GM18873 (cell line): ENCODE results near the gene ERBB4.
A peak's percentile ranks its signal among the peaks of the same experiment; 100 is the strongest.

Experiments
- ATAC-seq: cut with Tn5 transposase; IDR thresholded peaks from one replicate; pipeline ENCODE4 v1.9.1; 2021; ENCODE audit warnings: mild to moderate bottlenecking, moderate library complexity, moderate number of reproducible peaks; ENCODE audit not compliant: unreplicated experiment, low FRiP score

The ERBB4 gene

GRCh38 chr2:211867845-211868451 lies 670.7 kb downstream of the ERBB4 start:
- peak; percentile 68 for ATAC-seq

- ATAC-seq = no peak
Measured at GRCh38 chr2:211864328-211864727, 674.3 kb downstream of the ERBB4 start.

- no peak for ATAC-seq
Measured at GRCh38 chr2:211860224-211860623, 678.4 kb downstream of the ERBB4 start.

GRCh38 chr2:211854832-211855231 lies 683.8 kb downstream of the ERBB4 start:
- ATAC-seq = no peak

GRCh38 chr2:211846714-211847113 lies 691.9 kb downstream of the ERBB4 start:
- no peak for ATAC-seq

- ATAC-seq = no peak
Measured at GRCh38 chr2:211846036-211846400, 692.6 kb downstream of the ERBB4 start.

GRCh38 chr2:211845338-211846035 lies 693.1 kb downstream of the ERBB4 start:
- ATAC-seq = no peak

- no peak for ATAC-seq
Measured at GRCh38 chr2:211837706-211838105, 700.9 kb downstream of the ERBB4 start.

GRCh38 chr2:211837206-211837605 lies 701.4 kb downstream of the ERBB4 start:
- no peak for ATAC-seq

- ATAC-seq = no peak
Measured at GRCh38 chr2:211836409-211836808, 702.2 kb downstream of the ERBB4 start.

GRCh38 chr2:211835695-211836094 lies 702.9 kb downstream of the ERBB4 start:
- ATAC-seq = no peak

GRCh38 chr2:211833582-211834279 lies 704.9 kb downstream of the ERBB4 start:
- no peak for ATAC-seq

- ATAC-seq = no peak
Measured at GRCh38 chr2:211829725-211830124, 708.9 kb downstream of the ERBB4 start.

GRCh38 chr2:211823886-211824479 lies 714.6 kb downstream of the ERBB4 start:
- ATAC-seq = no peak

GRCh38 chr2:211822686-211823335 lies 715.8 kb downstream of the ERBB4 start:
- no peak for ATAC-seq

GRCh38 chr2:211816754-211817153 lies 721.8 kb downstream of the ERBB4 start:
- no peak for ATAC-seq

- no peak for ATAC-seq
Measured at GRCh38 chr2:211812587-211812986, 726.0 kb downstream of the ERBB4 start.

- no peak for ATAC-seq
Measured at GRCh38 chr2:211802666-211803065, 735.9 kb downstream of the ERBB4 start.

GRCh38 chr2:211800001-211800400 lies 738.6 kb downstream of the ERBB4 start:
- ATAC-seq = no peak

- no peak for ATAC-seq
Measured at GRCh38 chr2:211798868-211799267, 739.7 kb downstream of the ERBB4 start.

- no peak for ATAC-seq
Measured at GRCh38 chr2:211793690-211794089, 744.9 kb downstream of the ERBB4 start.
